ENCODE measurements around the gene CDH23.

- TF ChIP-seq CTCF (IDR thresholded peaks at IDR 0.05) (no peak), ZFX (IDR thresholded peaks at IDR 0.05; ENCODE audit: borderline replicate concordance) (no peak)
Observed at GRCh38 chr10:71723311-71723710, 326.6 kb downstream of the CDH23 start.

All from 22Rv1 (cell line).